Ascending aorta (tissue), 2 donors: ENCODE measurements around the gene SLC7A6. TPM values are rescaled to one million over a fixed set of nuclear protein-coding genes. Genes with fewer than 3 reads are reported as not detected.

Experiments used
- DNase-seq, 2 donors: peaks; one replicate each; pipeline ENCODE4 v3.0.0-alpha.2; 2019; ENCODE audit warnings: low spot score in 2 of 2
- H3K27ac ChIP-seq, 2 donors: fragments of 200-600 bp; sonication (generic); one replicate each; pipeline ENCODE4 v1.5.1; 2016 to 2017; ENCODE audit warnings: mild to moderate bottlenecking in 1 of 2
- H3K27me3 ChIP-seq: fragments of 200-600 bp; sonication (generic); one replicate; pipeline ENCODE4 v1.5.1; 2017
- H3K36me3 ChIP-seq, 2 donors: fragments of 200-600 bp; sonication (generic); one replicate each; pipeline ENCODE4 v1.5.1; 2016
- H3K4me1 ChIP-seq, 2 donors: fragments of 200-600 bp; sonication (generic); one replicate each; pipeline ENCODE4 v1.5.1; 2016 to 2017; ENCODE audit warnings: mild to moderate bottlenecking in 1 of 2
- H3K4me3 ChIP-seq, 2 donors: fragments of 200-600 bp; sonication (generic); one replicate each; pipeline ENCODE4 v1.5.1; 2016 to 2017; ENCODE audit warnings: mild to moderate bottlenecking in 1 of 2
- H3K9me3 ChIP-seq, 2 donors: fragments of 200-600 bp; sonication (generic); one replicate each; pipeline ENCODE4 v1.5.1; 2016
- CTCF ChIP-seq, 3 experiments: fragments of 200-600 bp in 2 of 3; fragments of 450-650 bp in 1 of 3; sonication (generic) in 2 of 3; IDR thresholded peaks; one replicate each; pipeline ENCODE4 v1.5.1; 2016 to 2019; ENCODE audit warnings: antibody characterized with exemption in 3 of 3, mild to moderate bottlenecking in 1 of 3, moderate library complexity in 1 of 3
- intact Hi-C: fragments of 100-400 bp; cut with DNase I; formaldehyde crosslinking; loops from one replicate; pipeline ENCODE4 v1.15.1; 2023
- total RNA-seq: library from RNA; depleted of rRNA; stranded (reverse); fragments of >200 nt; gene quantifications from one replicate; pipeline ENCODE4 v1.1.0, GENCODE V29; 2016

The SLC7A6 gene
- total RNA-seq, 1 donor from 2014 or later, result 27.7 TPM

DNA sequence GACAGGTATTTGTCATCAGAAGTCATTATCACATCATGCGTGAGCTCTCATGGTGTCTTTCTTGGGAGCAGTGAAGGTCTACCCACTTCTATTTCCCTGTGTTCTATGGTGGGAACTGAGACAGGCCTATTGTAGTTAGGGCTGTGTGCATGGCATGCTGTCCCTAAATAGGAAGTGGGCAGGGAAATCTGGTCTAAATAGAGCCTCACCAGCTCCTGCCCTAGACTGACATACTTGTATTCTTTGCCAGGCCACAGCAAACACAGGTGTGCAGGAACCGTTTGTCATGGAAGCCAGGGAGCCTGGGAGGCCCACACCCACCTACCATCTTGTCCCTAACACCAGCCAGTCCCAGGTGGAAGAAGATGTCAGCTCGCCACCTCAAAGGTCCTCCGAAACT, 10.1 kb downstream of the SLC7A6 start:
- peaks cover 10 to 16% of the 10 kb centered on the region in 2 donors for H3K4me1 ChIP-seq
- DNase-seq, result no peak
- H3K36me3 ChIP-seq, result peaks cover 14 to 29% of the 10 kb centered on the region in 2 donors
- intact Hi-C loops, result no loop called here
- no peaks in the 10 kb centered on the region for H3K27me3 ChIP-seq
- TF ChIP-seq CTCF (IDR thresholded peaks at IDR 0.05), result no peak
- no peak overlapping the region for H3K4me3 ChIP-seq
- H3K27ac ChIP-seq, result peak overlapping the region in 1 of 2 donors; percentile 75
- no peaks in the 10 kb centered on the region for H3K9me3 ChIP-seq

DNA sequence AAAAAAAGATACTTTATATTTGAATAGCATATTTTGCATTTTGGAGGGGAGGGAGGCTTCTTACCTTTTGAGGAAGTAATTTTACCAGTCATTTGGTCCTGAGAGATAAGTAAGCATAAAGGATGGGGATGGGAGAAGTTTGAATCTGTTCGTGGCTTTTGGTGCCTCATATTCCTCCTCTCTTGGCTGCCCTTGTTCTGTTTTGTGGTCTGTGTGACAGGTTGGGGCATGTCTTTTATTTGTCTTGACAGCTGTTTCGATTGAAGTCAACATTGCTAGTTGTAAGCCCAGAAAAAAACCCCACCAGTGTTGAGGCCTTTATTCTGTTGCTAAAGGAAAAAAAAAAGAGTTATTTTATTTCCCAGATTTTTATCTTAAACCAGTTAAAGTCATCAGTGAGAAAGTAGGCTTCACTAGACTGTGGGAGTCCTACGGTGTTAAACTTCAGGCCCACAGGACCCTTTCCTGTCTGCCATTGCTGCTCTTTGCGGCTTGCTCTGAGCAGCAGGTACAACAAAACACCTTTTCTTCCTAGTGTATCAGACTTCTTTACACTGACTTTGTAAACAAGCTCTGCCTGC, 11.4 kb downstream of the SLC7A6 start:
- Histone ChIP-seq H3K27me3 (no peaks in the 10 kb centered on the region), H3K36me3 (peaks cover 14 to 34% of the 10 kb centered on the region in 2 donors), H3K4me1 (peaks cover 12 to 16% of the 10 kb centered on the region in 2 donors), H3K9me3 (no peaks in the 10 kb centered on the region), H3K27ac (peak overlapping the region; percentile 46 to 75), H3K4me3 (no peak overlapping the region)
- TF ChIP-seq CTCF (IDR thresholded peaks at IDR 0.05), result no peak
- DNase-seq, result no peak
- intact Hi-C loops, result no loop called here

GRCh38 chr16:68276223-68276622, 11.9 kb downstream of the SLC7A6 start:
- Histone ChIP-seq H3K4me3 (no peak overlapping the region), H3K36me3 (peaks cover 14 to 34% of the 10 kb centered on the region in 2 donors), H3K27me3 (no peaks in the 10 kb centered on the region), H3K9me3 (no peaks in the 10 kb centered on the region), H3K27ac (peak overlapping the region in 1 of 2 donors; percentile 75), H3K4me1 (peaks cover 12 to 16% of the 10 kb centered on the region in 2 donors)
- no peak for TF ChIP-seq CTCF (IDR thresholded peaks at IDR 0.05)
- DNase-seq, result no peak
- intact Hi-C loops, result no loop called here

DNA sequence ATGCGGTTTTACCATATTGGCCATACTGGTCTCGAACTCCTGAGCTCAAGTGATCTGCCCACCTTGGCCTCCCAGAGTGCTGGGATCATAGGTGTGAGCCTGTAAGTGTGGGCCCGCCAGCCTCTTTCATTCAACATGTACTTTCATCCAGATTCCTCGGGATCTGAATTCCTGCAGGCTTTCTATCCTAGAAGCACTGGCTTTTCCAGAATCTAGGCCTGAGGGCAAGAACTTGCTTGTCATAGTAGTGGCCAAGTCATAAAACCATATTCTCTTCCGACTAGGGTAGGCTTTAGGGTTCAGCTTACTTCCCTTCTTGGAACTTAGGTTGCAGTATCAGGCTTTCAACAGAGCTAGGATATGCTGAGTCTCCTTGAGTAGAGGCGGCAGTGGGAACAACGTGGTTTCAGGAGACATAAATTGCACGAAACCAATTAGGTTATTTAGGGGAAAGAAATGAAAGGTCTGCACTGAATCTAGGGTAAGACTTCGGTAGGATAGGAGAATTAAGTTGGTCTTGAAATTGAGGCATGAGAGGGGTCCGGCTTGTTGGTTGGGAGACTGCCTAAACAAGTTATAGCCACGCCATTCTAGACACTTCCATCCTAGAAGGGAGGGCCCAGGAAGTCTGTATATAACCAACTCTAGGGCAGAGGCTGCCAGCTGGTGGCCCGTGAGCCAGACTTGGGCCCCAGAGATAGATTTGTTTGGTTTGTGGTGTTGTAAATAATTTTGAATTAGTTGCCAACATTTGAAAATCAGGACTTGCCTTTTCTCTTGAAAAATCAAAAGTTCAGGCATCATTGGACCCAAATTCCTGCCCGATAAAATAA, 15.6 kb downstream of the SLC7A6 start:
- Histone ChIP-seq H3K27me3 (no peaks in the 10 kb centered on the region), H3K27ac (no peak overlapping the region), H3K4me3 (no peak overlapping the region), H3K36me3 (peaks cover 19 to 28% of the 10 kb centered on the region in 2 donors), H3K4me1 (peaks cover 15 to 19% of the 10 kb centered on the region in 2 donors), H3K9me3 (no peaks in the 10 kb centered on the region)
- intact Hi-C loops, result no loop called here
- no peak for DNase-seq
- TF ChIP-seq CTCF (IDR thresholded peaks at IDR 0.05), result no peak

GRCh38 chr16:68281368-68282063, 17.2 kb downstream of the SLC7A6 start:
- Histone ChIP-seq H3K36me3 (peaks cover 17 to 32% of the 10 kb centered on the region in 2 donors), H3K27ac (no peak overlapping the region), H3K27me3 (no peaks in the 10 kb centered on the region), H3K4me3 (no peak overlapping the region), H3K9me3 (no peaks in the 10 kb centered on the region), H3K4me1 (peaks cover 10 to 11% of the 10 kb centered on the region in 2 donors)
- intact Hi-C loops, result no loop called here
- TF ChIP-seq CTCF (IDR thresholded peaks at IDR 0.05), result no peak
- no peak for DNase-seq
